Measurements from ENCODE around the gene SEC22C. TPM values are rescaled to one million over a fixed set of nuclear protein-coding genes. Genes with fewer than 3 reads are reported as not detected.

The SEC22C gene, protein sequence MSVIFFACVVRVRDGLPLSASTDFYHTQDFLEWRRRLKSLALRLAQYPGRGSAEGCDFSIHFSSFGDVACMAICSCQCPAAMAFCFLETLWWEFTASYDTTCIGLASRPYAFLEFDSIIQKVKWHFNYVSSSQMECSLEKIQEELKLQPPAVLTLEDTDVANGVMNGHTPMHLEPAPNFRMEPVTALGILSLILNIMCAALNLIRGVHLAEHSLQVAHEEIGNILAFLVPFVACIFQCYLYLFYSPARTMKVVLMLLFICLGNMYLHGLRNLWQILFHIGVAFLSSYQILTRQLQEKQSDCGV
- total RNA-seq: 10 to 100 TPM; 46.8 to 46.9 TPM

DNA sequence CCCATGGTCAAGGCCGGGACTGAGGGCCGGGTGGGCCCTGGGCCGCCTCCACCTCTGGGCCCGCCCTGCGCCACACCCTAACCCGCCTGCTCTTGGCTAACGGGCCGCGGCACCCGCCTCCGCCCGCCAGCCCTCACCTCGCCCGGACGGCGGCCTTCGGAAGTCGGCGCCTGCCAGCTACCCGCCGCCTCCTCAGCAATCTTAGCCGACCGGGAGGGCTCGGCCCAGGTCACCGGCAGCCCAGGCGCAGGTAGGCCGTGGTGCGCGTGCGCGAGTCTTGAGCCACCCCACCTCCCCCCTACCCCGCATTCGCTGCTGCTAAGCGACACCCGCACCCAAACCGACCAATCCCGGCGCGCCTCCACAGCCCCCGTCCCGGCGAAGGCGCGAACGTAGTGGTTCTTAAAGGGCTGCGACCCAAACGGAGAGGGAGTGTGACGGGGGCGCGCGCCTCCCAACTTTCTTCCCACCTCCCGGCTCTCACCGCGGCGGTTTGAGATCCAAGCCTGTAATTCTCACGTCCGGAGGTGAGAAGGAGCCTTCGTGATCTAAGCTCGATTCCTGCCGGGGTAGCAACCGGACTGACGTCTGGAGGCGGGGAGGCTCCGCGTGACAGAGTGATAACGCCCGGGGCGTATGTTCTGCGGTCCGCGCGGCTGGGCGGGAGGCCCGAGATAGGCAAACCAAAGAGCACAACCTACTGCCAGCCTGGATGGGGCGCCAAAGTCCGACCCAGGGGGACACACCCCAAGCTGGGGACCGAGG lies at the start of gene SEC22C:
Gene SEC22C, minus strand, starts transcription at position 259 of the 765 bp plus-strand sequence. CDS start 12,921 bp downstream, outside the sequence.
- ChIA-PET CTCF (interaction anchor here (1.1 to 2.1 kb wide), 6 partner anchors 8 to 55 kb away, joined by 3 to 8 read pairs (median 4); partner anchors contain the start of genes NKTR and SS18L2), POLR2A (interaction anchor here (2.3 to 2.7 kb wide), 2 partner anchors 9 to 19 kb away, joined by 10 to 11 read pairs; partner anchors contain the start of genes NKTR and SS18L2)

DNA sequence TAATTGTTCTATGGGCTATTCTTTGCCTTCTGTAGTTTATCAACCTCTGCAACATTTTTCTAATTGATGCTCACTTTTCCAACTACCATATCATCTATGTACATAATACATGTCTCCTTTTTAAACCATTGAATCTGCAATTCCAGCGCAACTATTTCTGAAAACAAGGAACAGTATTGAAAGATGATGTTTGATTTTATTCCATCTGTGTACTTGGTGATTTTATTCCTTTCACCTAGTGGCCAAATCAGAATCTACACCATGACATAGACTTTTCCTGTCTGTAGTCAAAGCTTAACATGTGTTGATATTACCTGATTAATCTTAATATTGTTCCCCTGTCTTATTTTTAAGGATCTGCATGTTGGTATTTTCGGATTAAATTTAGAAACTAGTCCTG lies 31.7 kb upstream of the SEC22C start:
- POLR2A ChIA-PET: no interaction called here
- CTCF ChIA-PET: interaction anchor here (0.9 to 1.6 kb wide), 2 partner anchors 34 to 38 kb away, joined by 3 read pairs; no protein-coding TSS in a partner anchor

DNA sequence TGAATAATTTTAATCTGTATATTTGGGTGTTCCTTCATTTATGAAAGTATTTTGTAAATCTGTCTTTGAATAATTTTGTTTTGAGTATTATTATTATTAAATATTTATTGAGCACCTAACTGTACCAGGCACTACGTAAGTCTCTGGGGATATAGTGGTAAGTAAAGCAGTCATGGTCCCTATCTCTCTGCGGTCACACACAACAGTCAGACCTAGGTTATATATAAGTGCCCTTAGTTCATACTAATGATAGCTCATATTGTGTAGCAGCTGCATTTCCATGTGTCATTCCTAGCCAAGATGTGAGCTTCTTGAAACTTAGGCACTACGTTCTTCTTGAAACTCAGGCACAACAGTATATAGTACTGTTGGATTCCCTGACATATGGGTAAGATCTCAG lies 31.2 kb upstream of the SEC22C start:
- POLR2A ChIA-PET: interaction anchor here (0.7 kb wide), 1 partner anchor 15 kb away, joined by 3 read pairs; no protein-coding TSS in a partner anchor
- CTCF ChIA-PET: interaction anchor here (0.9 to 1.6 kb wide), 2 partner anchors 34 to 39 kb away, joined by 3 read pairs; no protein-coding TSS in a partner anchor

DNA sequence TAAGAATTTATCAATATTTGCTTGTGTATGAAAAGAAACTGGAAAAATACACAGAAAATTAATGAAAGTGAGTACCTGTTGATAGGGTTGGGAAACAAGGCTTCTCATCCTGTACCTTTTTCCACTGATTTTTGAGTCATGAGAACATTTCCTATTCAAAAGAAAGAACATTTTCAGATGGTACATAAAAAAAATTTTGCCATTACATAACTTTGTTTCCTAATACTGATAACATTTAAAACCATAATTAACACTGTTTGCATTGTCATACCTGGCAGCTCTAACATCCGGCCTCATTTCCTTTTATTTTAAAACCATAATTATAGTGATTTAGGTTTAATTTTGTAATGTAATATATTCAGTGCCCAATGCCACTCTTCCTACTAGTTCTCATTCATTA lies 30.4 kb upstream of the SEC22C start:
- ChIA-PET CTCF (no interaction called here), POLR2A (interaction anchor here (0.7 kb wide), 1 partner anchor 15 kb away, joined by 3 read pairs; no protein-coding TSS in a partner anchor)

DNA sequence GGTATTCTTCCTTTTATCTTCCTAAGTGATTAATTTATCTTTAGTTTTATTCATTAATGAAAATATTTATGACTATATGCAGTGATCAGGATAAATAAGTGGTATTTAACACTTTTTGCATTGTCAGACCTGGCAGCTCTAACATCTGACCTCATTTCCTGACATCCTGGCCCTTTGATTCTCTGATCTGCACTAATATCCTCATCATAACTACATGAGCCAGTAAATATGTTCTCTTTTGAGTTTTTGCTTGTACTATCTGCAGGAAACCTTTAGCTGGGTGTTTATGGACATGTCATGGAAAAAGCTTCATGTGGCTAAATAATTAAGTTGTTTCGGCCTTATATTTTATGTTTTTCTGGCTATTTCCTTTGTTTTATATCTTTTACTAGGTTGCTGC lies 29.2 kb upstream of the SEC22C start:
- ChIA-PET CTCF (interaction anchor here (1.6 kb wide), 1 partner anchor 10 kb away, joined by 7 read pairs; the partner anchor contains the start of gene NKTR), POLR2A (interaction anchor here (1.1 kb wide), 1 partner anchor 10 kb away, joined by 3 read pairs; the partner anchor contains the start of gene NKTR)

DNA sequence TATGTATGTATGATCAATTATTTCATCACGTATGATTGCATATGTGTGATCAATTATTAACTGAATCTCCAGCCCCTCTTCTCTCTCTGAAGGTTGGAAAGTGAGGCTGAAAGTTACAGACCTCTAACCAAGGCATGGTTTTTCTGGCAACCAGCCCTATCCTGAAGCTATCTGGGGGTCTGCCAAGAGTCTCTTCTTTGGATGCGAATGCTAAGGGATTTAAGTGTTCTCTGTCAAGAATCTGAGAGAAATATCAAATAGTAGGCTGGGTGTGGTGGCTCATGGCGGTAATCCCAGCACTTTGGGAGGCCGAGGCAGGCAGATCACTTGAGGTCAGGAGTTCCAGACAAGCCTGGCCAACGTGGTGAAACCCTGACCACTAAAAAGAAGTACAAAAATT lies 26.8 kb upstream of the SEC22C start:
- ChIA-PET CTCF (no interaction called here), POLR2A (no interaction called here)

DNA sequence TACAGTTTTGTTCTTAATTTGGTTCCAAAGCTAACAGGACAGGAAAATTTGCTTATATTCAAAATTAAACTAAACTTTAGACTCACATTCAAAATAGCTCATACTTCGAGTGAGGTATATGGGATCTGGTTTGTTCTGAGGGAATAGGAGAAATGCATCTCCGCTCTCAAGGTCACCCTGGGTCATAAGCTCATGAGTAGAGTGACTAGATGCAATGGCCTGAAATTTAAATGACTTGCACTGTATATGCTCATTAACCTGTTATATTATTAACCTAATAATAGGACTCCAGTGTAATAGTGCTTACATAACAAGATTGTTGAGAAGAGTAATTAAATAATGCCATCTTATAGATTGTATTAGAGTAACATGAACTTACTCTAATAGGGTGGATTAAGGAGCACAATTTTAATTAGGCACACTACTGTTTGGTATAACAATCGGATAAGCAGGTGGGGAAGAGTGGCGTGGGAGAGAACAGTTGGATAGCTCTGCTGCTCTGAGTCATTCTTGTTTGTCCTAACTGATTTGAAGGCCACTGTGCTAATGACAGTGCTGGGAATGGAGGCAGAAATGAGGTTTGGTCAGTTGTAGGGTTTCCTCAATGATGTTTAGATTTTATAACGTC lies 23.9 kb upstream of the SEC22C start:
- ChIA-PET POLR2A (no interaction called here), CTCF (interaction anchor here (1.1 kb wide), 1 partner anchor 43 kb away, joined by 3 read pairs; no protein-coding TSS in a partner anchor)

DNA sequence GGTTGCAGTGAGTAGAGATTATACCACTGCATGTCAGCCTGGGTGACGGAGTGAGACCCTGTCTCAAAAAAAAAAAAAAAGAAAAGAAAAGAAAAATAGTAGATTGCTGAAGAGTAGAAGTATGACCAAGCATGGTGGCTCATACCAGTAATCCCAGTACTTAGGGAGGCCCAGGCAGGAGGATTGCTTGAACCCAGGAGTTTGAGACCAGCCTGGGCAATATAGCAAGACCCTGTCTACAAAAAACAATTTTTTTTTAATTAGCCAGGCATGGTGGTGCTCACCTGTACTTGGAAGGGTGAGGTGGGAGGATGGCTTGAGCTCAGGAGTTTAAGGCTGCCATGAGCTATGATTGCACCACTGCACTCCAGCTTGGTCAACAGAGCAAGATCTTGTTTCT lies 21.2 kb upstream of the SEC22C start:
- CTCF ChIA-PET: interaction anchor here (1.2 to 1.3 kb wide), 3 partner anchors 20 to 64 kb away, joined by 3 to 4 read pairs (median 4); partner anchors contain the start of gene SEC22C

DNA sequence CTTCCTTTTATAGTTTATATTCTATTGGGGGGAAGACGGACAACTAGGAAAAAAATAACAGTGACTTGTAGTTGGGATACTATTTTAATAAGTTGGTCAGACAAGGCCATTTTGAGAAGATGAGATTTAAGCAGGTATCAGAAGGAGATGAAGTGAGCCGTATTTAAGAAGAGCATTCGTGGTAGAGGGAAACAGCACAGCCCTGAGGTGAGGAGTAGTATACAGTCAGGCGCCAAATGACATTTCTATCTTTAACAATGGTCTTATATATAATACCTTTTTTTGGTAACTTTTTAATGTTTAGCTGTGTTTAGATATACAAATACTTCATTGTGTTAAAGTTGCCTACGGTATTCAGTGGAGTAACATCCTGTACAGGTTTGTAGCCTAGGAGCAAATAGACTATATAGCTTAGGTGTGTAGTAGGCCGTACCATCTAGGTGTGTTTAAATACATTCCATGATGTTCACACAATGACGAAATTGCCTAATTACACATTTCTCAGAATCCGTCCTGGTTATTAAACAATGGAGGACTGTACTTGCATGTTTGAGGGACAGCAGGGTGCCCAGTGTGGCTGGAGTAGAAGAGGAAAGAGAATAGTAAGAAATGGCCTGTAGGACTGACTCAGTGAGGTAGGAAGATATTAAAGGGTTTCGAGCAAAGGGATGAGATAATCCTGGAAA lies 20.3 kb upstream of the SEC22C start:
- POLR2A ChIA-PET: interaction anchor here (1.7 to 3.3 kb wide), 2 partner anchors 9 to 11 kb away, joined by 3 to 23 read pairs; partner anchors contain the start of gene SS18L2
- CTCF ChIA-PET: interaction anchor here (0.8 to 2.7 kb wide), 7 partner anchors 9 to 23 kb away, joined by 3 to 7 read pairs (median 3); partner anchors contain the start of gene SEC22C

More for the DNA sequence above, 21.2 kb upstream of the SEC22C start:
- POLR2A ChIA-PET: interaction anchor here (3.3 kb wide), 1 partner anchor 12 kb away, joined by 23 read pairs; the partner anchor contains the start of gene SS18L2

DNA sequence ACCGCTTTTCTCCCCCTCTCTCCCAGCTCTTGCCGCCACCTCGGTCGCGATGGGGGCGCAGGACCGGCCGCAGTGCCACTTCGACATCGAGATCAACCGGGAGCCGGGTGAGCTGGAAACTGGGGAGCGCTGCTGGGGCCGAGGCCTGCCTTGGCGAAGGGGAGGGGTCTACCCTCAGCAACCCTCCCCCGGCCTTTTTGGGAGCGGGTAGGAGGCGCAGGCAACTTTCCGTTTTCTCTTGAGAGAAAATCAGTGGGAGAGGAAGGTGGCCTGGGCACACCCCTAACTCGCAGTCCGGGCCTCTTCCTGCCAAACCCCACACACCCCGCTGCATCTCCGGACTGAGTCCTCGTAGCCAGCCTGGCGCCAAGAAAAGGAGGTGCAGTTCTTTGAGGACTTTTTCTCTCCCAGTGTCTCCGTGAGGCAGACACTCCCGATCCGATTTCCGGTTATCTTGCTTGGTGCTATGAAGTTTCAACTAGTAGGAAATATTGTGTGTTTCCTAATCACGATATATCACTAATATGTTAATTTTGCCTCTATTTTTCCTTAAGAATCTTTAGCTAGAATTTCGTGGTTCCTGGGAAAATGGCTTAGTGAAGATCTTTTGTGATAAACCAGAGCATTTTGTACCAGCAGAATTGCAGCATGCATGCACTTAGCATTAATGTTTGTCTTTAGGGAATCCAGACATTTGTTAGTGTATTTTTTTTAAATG lies 19.4 kb upstream of the SEC22C start:
- CTCF ChIA-PET: interaction anchor here (0.8 to 2.7 kb wide), 7 partner anchors 10 to 36 kb away, joined by 3 to 7 read pairs (median 4); no protein-coding TSS in a partner anchor
- POLR2A ChIA-PET: interaction anchor here (0.6 to 3.3 kb wide), 4 partner anchors 10 to 146 kb away, joined by 3 to 23 read pairs (median 7); partner anchors contain the start of genes SEC22C and SS18L2

DNA sequence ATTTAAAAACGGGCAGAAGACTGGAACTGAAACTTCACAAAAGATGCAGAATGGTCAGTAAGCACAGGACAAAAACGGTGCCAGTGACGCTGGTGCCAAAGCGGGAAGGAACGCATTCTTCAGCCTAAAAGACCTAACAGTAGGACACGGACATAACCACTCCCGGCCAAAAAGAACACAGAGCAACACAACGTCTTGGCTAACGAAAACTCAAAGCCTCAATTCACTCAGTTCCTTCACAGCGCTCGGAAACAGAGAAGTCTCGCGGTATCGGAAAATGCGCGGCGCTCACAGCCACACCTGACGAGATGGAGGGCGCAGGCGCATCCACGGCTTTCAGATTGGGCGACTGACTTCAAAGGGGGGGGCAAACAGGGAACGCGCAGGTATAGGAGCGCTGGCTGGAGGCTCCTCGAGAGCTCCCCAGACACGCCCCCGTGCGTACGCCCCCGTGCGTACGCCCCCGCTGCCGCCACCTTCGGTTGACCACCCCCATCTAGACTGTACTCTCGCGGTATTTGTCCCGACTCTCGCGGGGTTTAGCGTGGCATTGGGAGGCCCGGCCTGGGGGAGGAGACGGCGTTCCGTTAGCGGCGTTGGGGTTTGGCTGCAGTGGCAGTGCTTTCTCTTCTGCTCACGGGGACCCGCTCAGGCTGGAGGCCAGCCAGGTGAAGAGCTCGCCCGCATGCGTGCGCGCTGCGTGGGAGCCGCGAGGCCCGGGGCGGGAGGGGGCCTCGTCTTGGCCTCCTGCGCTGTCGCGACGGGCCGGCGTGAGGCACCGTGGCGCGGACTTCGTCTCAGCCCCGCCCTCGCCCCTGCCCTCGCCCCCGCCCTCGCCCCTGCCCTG lies 18.6 kb upstream of the SEC22C start, which contains the start of gene NKTR:
Gene NKTR, plus strand, starts transcription at position 576 of the 847 bp plus-strand sequence. CDS start 321 bp downstream, outside the sequence.
- POLR2A ChIA-PET: interaction anchor here (0.6 to 3.3 kb wide), 4 partner anchors 9 to 147 kb away, joined by 3 to 23 read pairs (median 7); partner anchors contain the start of genes SEC22C and SS18L2
- CTCF ChIA-PET: interaction anchor here (1.5 to 2.7 kb wide), 4 partner anchors 11 to 36 kb away, joined by 4 to 7 read pairs (median 5); no protein-coding TSS in a partner anchor

DNA sequence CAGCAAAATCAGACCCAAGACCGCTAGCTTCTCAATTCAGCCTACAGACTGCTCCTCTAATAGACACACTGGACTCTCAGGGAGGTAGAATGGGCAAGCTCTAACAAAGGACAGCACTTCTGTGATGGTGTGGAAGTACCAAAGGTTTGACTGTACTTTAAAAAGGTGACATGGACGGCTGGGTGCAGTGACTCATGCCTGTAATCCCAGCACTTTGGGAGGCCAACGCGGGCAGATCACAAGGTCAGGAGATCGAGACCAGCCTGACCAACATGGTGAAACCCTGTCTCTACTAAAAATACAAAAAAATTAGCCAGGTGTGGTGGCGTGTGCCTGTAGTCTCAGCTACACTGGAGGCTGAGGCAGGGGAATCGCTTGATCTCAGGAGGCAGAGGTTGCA lies 15.3 kb upstream of the SEC22C start:
- ChIA-PET CTCF (interaction anchor here (0.7 to 1.0 kb wide), 2 partner anchors 19 to 53 kb away, joined by 3 read pairs; no protein-coding TSS in a partner anchor), POLR2A (interaction anchor here (0.6 kb wide), 1 partner anchor 64 kb away, joined by 3 read pairs; no protein-coding TSS in a partner anchor)

DNA sequence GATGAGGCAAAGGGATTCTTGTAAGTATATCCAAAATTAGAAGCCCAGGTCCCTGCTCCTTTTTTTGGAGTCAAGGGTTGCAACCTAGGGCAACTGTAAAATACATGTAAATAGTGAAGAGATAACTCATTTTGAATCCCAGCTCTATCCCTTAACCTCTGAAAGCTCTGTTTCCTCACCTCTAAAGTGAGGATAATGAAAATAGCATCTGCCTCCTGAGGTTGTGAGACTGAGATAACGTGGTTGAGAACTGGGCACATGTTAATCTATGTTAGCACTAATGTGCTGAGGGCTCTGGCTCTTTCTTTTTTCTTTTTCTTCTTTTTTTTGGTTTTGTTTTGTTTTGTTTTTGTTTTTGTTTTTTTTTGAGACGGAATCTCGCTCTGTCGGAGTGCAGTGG lies 13.9 kb upstream of the SEC22C start:
- ChIA-PET POLR2A (interaction anchor here (0.5 kb wide), 1 partner anchor 22 kb away, joined by 3 read pairs; no protein-coding TSS in a partner anchor), CTCF (no interaction called here)

DNA sequence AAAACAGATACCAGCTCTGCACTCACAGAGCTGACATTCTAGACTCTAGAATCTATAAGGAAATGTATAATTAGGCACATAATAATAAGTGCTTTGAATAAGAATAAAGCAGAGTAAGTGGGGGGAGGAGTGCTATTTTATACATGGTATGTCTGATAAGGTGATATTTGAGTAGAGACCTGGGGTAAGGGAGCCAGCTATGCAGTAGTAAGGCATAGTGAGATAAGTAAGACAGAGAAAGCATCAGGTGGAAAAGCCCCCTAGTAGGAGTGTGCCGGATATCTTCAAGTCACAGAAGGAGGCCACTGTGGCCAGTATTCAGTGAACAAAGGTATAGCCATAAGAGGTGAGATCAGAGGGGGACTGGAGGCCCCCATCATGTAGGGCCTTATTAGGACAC lies 11.9 kb upstream of the SEC22C start:
- POLR2A ChIA-PET: no interaction called here
- CTCF ChIA-PET: no interaction called here

DNA sequence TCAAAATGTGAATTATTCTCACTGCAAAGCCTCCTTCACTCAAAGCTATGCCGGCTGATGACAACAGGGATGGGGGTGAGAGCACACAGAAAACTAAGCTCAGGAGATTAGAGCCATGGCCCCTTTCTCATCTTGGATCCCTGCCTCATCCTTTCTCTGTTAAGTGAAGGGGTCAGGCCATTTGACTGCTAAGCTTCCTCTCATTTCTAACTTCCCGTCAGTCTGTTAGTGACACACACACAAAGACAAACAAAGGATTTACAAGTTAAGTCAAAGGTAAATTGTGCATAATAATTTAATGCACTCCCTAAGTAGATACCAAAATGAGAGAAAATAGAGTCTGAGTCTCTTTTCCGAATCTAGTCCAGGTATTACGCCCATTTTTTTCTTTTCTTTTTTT lies 10.0 kb upstream of the SEC22C start:
- CTCF ChIA-PET: interaction anchor here (0.7 to 1.7 kb wide), 4 partner anchors 10 to 586 kb away, joined by 3 to 5 read pairs (median 4); no protein-coding TSS in a partner anchor
- POLR2A ChIA-PET: interaction anchor here (0.6 to 2.8 kb wide), 4 partner anchors 9 to 178 kb away, joined by 3 to 23 read pairs (median 6); partner anchors contain the start of genes NKTR and SEC22C
